ENCODE measurements around the gene RPL29.

Gene RPL29

DNA sequence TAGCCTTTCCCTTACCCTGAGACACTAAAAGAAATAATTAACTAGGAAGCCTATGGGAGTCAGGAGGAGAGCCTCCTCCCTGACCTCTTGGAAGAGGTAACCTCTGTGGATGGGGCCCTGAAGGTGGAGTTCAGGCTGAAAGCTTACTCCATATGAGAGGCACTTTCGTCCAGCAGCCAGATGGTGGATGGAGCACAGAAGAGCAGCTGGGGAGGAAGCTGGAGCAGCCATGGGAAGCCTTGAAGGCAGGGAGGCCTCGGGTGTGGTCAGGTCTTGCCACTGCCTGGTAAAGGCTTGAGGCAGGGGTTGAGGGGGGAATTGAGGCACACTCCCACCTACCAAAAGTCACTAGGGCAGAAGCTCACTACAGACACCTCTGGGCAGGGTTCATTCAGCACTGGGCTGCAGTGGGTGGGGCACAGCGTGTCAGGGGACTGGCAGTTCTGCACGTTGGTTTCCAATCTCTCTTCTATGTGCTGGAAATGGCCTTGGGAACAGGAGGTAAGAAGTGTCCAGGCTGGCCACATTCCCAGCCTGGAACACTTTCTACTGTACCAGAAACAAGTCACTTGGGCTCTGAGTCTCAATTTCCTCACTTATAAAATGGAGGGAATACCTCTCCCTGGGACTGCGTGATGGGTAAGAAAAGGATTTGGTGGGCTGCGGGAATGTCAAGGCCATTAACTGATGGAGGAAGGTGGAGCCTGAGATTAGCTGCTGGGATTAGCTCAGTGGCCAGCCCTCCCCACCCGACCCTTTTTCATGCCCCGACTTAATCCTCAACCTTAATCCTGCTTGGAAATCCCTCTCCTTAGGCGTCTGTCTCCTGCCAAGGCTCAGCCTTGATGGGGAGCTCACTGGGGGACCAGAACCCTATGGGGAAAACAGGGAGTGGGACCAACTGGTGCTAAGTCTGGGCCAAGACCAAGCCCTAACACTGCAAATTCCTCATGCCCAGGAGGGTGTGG lies 33.8 kb downstream of the RPL29 start:
- no peak for DNase-seq

DNA sequence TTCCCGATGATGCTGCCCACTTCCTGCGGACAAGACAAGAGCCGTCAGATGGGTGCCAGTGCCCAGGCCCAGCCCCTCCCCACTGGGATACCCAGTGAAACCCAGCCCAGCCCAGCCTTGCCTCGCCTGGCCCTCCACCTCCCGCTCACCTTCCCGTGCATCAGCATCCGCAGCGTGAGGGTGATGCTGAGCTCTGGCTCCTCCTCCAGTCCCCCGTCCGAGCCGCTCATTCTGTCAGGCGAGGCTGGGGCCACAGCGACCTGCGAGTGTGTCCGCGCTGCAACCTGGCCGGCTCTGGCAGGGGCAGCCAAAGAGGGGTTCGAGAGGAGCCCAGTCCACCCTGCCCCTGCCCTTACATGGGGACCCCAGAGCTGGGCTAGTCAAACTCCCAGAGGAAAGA lies 34.7 kb downstream of the RPL29 start:
- DNase-seq = no peak

DNA sequence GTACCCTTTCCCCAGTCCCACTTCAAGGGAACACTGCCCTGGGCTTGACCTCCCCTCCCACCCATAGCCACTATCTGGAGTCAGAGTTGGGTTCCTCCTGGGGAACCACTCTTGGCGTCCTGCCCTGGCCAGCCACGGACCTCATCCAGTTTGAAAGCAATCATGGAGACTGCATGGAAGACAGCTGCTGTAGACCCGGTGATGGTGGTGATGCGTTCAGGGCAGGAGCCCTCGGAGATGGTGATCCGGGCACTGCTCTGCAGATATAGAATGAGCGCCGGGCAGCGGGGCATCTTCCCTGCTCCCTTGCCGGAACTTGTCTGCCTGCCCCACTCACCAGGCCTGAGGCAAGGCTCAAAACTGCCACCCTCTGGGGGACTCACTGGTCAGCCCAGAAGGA lies 35.3 kb downstream of the RPL29 start:
- DNase-seq = no peak

DNA sequence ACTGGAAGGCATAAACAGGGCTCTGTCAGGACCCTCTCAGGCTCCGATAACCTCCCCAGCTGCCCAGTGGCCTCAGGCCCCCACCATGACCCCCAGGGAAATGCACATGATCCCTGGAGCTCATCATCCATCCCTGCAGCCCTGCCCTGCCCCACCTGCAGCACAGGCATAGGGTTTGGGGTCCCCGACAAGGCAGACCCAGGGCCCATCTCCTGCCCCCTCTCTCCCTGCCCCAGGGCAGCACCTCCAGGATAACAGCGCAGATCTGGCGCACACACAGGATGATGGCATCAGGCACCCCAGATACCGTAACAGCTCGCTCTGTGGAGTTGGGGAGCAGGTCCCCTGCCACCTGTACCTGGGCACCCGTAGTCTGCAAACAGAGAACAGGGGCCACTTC lies 36.0 kb downstream of the RPL29 start:
- no peak for DNase-seq

DNA sequence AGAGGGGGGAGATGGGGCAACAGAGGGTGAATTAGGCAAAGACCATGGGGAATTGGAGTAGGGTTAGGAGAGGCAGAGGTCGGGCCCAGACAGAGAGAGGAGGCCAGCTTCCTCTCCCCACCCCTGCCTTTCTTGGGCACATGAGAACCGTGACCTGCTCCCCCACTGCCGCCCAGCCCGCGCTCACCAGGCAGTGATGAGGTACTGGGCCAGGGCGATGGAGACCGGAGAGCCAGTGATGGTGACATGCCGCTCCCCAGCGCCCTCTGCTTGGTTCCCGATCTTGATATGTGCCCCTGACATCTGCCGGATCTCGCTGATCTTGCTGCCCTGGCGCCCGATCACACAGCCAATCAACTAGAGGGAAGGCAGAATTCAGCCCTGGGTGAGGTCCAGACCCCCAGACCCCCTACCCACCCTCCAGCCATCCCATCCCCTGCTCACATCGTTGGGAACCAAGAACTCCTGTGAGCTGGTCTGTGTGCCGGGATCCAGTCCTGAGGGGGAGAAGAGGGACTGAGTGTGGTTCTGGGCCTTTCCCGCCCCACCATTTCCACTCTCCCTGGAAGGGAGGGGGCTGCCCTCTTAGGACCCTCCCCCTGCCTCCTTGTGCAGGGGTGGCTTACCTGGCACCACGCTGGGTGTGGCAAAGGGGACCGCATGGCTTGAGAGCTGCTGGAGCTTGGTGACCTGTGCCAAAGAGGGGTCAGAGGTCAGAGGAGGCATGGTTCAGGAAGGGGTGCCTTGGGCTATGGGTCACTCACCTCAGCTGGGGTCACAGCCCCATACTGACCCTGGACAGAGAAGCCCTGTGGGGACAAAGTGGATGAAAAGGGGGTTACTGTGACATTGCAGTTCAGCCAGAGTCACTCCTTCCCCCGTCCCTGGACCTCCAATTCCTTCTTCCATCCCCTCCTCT lies 36.8 kb downstream of the RPL29 start:
- DNase-seq = no peak

DNA sequence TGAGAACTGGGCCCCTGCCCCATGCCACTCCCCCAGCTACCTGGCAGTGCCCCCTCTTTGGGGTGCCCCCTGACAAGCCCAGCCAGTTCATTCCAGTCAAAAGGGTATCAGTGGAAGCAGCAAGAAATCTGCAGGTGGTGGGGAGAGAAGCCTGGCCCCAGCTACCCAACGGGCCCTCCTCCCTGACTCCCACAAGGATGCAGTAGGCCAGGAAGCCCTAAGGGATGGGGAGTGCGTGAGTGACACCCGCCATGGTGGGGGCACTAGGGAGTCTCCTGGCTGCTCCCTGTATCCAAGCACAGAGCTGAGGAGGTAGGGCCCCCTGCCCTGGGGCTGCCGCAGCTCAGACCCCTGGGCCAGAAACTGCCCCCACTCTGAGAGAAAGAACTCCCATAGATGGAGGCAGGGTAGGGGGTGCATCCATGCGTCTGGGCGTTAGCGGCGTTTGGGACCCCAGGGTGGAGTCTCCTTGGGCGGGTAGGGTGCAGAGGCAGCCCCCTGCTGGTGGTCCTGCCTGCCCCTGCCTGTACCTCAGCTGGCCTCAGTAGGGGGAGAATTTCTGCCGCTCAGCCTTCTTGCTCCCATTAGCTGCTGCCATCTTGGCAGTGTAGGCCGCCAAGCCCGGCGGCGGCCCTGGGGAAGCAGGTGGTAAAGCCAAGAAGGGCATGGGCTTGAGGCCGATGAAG lies 38.0 kb downstream of the RPL29 start:
- DNase-seq = no peak

DNA sequence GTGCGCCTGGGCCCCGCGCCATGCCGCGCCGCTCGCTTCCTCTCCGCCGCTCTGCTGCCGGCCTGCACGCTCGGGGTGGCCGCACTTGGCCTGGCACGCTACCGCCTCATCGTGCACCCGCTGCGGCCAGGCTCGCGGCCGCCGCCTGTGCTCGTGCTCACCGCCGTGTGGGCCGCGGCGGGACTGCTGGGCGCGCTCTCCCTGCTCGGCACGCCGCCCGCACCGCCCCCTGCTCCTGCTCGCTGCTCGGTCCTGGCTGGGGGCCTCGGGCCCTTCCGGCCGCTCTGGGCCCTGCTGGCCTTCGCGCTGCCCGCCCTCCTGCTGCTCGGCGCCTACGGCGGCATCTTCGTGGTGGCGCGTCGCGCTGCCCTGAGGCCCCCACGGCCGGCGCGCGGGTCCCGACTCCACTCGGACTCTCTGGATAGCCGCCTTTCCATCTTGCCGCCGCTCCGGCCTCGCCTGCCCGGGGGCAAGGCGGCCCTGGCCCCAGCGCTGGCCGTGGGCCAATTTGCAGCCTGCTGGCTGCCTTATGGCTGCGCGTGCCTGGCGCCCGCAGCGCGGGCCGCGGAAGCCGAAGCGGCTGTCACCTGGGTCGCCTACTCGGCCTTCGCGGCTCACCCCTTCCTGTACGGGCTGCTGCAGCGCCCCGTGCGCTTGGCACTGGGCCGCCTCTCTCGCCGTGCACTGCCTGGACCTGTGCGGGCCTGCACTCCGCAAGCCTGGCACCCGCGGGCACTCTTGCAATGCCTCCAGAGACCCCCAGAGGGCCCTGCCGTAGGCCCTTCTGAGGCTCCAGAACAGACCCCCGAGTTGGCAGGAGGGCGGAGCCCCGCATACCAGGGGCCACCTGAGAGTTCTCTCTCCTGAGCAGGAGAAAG lies 39.6 kb downstream of the RPL29 start:
- DNase-seq = no peak

DNA sequence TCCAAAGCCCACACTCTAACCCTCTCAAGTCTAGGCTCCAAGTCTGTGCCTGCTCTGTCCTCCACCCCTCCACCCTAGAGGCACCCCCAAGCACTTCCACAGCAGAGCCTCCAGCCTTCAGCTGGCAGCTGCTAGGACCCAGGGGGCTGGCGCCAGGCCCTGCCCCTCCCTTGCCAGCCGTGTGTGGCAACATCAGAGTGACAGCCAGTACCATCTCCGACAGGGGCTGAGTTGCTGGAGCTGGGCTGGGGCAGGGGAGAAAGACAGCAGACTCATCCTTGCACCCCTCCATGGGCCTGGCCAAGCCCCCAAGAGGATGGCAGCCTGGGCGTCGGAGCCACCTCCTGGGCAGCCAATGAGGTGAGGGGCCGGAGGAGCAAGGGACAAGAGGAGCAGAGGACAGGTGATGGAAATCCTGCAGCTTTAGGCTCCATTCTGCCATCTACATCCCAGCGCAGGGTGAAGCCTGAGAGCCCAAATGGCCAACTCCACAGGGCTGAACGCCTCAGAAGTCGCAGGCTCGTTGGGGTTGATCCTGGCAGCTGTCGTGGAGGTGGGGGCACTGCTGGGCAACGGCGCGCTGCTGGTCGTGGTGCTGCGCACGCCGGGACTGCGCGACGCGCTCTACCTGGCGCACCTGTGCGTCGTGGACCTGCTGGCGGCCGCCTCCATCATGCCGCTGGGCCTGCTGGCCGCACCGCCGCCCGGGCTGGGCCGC lies 40.4 kb downstream of the RPL29 start, which contains the start of gene GPR62:
Gene GPR62, plus strand, starts transcription at position 207 of the 718 bp plus-strand sequence. Its CDS starts 272 bp downstream, at position 479.
- DNase-seq = no peak

DNA sequence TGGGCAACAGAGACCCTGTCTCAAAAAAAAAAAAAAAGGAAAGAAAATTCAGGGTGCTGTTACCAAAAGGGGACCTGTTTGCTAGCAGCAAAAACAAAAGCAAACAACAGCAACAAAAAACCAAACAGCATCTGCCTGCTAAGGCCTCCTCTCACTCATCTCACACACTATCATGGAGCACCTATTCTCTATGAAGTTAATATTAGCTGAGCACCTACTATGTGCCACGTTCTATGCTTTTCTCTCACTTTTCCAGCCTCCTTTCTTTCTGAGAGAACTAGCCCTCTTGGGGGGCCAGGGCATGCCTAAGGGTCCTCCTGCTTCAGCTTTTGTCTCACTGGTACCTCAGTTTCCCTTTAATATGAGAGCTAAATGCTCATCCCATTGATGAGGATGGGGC lies 41.0 kb downstream of the RPL29 start:
- DNase-seq = no peak

DNA sequence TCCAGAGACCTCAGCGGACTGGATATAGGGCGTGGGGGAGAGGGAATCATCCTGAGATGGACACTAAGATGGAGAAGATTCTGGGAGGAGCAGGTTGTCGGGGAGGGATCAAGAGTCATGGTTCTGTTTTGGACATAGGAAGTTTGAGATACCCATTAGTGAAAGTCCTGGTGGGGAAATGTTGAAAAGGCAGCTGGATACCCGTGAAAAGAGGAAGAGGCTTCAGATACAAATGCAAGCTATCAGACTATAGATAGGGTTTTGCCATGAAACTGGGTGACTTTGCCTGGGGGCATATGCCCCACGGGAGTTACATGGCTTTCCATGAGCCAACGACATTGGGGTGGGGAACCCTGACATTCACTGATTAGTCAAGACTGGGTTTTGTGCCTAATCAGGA lies 41.6 kb downstream of the RPL29 start:
- DNase-seq = no peak

DNA sequence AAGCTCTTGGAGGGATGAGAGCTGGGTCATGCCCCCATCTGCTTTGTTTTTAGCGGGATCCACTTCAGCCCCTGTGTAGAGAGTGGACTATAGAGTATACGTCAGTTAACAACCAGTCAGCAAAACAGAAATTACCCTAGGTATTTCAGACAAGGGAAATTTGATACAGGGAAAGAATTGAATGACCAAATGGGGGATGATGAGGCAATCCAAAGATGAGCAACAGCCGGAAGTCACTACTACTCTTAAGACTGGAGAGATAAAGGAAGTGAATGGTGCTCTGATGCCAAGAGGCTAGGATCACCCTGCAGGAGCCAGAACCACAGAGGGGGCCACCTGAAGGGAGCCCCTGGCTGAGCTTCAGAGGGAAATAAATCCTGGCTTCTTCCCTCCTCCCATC lies 42.2 kb downstream of the RPL29 start:
- no peak for DNase-seq

DNA sequence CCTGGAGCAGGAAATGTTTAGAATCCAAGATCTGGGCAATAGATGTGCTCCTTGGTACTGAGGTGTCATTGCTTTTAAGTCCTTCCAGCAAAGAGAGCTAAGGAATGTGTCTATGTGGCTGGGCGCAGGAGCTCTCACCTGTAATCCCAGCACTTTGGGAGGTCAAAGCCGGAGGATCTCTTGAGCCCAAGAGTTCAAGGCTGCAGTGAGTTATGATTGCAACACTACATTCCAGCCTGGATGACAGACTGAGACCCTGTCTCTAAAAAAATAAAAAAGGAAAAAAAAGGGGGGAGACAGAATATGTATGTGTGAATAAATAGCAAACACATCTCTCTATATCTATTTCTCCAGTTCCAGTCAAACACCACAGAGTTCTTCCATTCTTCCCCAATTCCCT lies 44.8 kb downstream of the RPL29 start:
- no peak for DNase-seq

DNA sequence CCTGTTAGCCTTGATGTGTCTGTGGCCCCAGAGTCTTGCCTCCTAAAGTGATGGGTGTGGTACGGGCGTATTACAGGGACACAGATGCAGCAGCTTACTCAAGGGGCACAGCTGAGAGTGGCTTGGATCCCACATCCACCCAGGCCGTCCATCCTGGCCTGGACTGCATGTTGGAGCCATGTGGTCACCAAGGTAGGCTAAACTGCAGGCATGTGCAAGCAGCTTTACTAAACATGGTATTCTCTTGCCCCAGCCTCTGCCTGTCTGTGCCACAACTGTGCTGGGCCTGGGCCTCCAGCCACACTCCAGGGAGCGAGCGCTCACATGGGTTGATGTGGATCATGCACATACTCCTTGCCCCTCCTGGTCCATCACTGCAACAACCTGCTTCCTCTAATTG lies 46.6 kb downstream of the RPL29 start:
- no peak for DNase-seq

DNA sequence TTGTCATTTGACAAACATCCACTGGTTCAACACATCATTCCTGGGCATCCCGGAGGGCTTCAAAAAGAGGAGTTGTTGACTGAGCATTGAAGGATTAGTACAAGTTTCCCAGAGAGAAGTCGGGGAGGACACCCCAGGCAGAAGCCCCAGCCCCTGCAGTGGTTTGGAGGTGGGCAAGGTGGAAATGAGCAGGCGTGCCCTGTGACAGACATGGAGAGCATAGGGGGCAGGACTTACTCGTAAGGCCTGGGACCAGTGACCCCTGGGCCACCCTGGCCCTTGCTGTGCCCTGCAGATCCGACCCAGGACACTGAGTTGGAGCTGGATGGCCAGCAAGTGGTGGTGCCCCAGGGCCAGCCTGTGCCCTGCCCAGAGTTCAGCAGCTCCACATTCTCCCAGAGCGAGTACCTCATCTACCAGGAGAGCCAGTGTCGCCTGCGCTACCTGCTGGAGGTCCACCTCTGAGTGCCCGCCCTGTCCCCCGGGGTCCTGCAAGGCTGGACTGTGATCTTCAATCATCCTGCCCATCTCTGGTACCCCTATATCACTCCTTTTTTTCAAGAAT lies 47.6 kb downstream of the RPL29 start:
- no peak for DNase-seq

DNA sequence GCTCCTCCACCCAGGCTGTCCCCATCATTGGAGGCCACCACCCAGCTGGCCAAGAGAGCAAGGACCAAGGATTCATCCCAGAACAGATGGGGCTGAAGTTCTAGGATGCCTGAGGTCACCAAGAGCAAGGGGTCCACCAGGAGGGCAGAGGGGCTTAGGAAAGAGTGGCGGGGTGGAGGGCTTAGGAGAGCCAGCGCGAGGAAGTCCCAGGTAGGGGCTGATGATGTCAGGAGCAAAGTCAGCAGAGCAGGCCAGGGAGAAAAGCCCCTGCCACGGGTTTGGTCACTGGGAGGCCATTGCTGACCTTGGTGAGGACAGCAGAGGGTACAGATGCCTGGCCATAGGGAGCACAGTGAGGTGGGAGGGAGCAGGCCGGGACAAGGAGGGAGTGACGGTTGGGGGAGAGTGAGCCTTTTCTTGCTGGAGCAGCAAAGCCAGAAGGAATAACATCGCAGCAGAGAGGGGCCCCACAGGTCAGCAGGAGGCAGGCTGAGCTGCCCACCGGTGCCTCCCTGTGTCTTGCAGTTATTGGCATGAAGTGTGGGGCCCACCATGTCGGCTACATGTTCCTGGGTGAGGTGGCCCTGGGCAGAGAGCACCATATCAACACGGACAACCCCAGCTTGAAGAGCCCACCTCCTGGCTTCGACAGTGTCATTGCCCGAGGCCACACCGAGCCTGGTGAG lies 48.3 kb downstream of the RPL29 start:
- DNase-seq = no peak

DNA sequence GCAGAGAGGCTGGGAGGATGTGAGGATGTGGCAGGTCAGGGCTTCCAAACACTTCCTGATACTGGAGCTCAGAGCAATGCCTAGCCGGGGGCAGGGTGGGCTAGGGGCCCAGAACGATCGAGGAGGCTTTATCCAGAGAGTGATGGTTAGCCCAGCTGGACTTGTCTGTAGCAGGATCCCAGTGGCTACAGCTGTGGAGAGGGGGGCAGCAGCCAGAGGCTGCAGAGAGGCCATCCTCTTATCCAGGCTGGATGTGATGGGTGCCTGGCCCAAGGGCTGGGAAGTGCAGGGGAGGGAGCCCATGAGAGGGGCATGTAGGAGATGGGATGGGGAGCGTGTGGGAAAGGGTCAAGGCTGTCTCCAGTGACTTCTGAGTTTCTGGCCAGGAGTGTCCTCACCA lies 48.9 kb downstream of the RPL29 start:
- DNase-seq = no peak

DNA sequence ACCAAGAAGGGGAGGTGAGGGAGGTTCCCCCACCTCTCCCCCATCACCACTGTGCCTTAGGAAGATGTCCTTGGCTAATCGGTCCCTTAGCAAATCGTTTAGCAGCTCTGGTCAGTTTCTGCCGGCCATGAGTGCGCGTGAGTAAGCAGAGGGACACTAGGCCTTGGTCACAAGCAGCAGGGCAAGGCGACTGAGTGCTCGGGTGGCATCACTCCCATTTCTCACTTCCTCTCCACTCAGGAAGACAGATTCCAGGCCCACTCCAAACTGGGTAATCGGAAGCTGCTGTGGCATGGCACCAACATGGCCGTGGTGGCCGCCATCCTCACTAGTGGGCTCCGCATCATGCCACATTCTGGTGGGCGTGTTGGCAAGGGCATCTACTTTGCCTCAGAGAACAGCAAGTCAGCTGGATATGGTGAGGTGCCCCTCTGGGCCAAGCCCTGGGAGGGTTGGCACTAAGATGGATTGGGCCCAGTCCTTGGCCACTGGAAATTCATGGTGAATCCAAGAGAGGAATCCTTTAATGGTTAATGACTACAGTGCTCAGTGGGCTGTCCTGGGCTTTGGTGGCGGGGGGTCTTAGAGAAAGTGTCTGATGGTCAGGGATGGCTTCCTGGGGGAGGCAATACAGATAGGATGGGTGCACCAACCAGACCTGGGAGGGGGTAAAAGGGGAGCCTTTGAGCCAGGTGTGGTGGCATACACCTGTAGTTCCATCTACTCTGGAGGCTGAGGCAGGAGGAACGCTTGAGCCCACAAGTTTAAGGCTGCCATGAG lies 49.6 kb downstream of the RPL29 start:
- DNase-seq = no peak

DNA sequence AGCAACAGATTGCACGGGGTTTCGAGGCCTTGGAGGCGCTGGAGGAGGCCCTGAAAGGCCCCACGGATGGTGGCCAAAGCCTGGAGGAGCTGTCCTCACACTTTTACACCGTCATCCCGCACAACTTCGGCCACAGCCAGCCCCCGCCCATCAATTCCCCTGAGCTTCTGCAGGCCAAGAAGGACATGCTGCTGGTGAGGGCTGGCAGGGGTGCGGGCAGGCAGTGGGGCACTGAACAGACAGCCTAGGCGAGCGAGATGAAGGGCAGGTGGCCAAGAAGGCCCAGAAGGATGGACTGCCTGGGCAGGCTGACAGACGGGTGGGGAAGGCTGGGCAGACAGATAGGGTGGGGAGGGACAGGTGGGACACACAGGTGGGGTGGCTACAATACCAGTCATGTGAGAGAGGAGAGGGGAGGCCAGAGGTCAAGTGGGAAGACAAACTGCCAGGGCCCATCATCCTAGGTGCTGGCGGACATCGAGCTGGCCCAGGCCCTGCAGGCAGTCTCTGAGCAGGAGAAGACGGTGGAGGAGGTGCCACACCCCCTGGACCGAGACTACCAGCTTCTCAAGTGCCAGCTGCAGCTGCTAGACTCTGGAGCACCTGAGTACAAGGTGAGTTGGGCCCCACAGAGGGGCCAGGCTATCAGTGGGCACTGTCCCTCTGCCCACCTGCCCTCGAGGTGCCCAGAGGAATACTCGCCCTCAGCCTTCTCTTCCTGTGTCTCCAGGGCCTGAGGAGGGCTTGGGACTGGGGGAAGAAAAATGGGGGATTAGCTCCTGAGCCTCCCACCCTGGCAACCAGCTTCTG lies 50.5 kb downstream of the RPL29 start:
- DNase-seq = no peak
